Measurements from ENCODE around the gene ZBTB2. TPM values are rescaled to one million over a fixed set of nuclear protein-coding genes. Genes with fewer than 3 reads are reported as not detected.
"Not testable (repeated sequence)": the region's sequence is repeated elsewhere in the genome, so short reads cannot be mapped to it uniquely, and the experiment has no call there.

Gene ZBTB2
- polyA plus RNA-seq, 1 donor = 16.0 TPM

DNA sequence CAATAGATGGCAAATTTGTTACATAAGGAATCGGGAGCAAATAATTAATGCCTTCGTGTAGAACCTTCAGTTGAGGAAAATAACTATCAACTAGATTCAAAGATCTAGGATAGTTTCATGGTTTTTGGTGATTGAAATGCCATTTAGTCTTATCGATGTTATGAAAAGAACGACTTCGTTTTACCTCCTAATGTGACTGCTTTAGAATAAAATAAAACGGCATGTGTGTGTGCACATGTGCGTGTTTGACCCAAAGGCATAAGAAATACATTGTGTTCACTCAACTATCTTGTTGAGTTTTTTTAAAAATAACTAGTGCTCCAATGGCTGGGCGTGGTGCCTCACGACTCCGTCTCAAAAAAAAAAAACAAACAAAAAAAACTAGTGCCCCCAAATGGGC lies 37.6 kb downstream of the ZBTB2 start:
- H3K27ac ChIP-seq (ENCODE audit: low read length) = no peak overlapping the region
- no peaks in the 10 kb centered on the region for H3K4me1 ChIP-seq (ENCODE audit: control insufficient read depth, insufficient read depth, low read length)
- no peaks in the 10 kb centered on the region for H3K9me3 ChIP-seq (ENCODE audit: control insufficient read depth, low read depth, low read length)
- H3K36me3 ChIP-seq (ENCODE audit: control insufficient read depth, insufficient read depth, low read length) = peaks cover 16% of the 10 kb centered on the region
- H3K27me3 ChIP-seq (ENCODE audit: control insufficient read depth, insufficient read depth, low read length) = no peaks in the 10 kb centered on the region
- DNase-seq = no peak
- H3K4me3 ChIP-seq (ENCODE audit: low read length) = no peak overlapping the region
- 98% methylated on average over 6 of the region's 10 CpGs for WGBS (ENCODE audit: insufficient coverage, low lambda C conversion rate)

DNA sequence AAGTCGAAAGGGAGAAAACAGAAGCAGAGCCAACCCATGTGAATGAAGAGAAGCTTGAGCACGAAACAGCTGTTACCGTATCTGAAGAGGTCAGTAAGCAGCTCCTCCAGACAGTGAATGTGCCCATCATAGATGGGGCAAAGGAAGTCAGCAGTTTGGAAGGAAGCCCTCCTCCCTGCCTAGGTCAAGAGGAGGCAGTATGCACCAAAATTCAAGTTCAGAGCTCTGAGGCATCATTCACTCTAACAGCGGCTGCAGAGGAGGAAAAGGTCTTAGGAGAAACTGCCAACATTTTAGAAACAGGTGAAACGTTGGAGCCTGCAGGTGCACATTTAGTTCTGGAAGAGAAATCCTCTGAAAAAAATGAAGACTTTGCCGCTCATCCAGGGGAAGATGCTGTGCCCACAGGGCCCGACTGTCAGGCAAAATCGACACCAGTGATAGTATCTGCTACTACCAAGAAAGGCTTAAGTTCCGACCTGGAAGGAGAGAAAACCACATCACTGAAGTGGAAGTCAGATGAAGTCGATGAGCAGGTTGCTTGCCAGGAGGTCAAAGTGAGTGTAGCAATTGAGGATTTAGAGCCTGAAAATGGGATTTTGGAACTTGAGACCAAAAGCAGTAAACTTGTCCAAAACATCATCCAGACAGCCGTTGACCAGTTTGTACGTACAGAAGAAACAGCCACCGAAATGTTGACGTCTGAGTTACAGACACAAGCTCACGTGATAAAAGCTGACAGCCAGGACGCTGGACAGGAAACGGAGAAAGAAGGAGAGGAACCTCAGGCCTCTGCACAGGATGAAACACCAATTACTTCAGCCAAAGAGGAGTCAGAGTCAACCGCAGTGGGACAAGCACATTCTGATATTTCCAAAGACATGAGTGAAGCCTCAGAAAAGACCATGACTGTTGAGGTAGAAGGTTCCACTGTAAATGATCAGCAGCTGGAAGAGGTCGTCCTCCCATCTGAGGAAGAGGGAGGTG lies 38.7 kb downstream of the ZBTB2 start:
- Histone ChIP-seq H3K9me3 (ENCODE audit: control insufficient read depth, low read depth, low read length) (no peaks in the 10 kb centered on the region), H3K36me3 (ENCODE audit: control insufficient read depth, insufficient read depth, low read length) (peaks cover 16% of the 10 kb centered on the region), H3K27ac (ENCODE audit: low read length) (no peak overlapping the region), H3K4me3 (ENCODE audit: low read length) (no peak overlapping the region), H3K27me3 (ENCODE audit: control insufficient read depth, insufficient read depth, low read length) (no peaks in the 10 kb centered on the region), H3K4me1 (ENCODE audit: control insufficient read depth, insufficient read depth, low read length) (no peaks in the 10 kb centered on the region)
- DNase-seq = no peak
- WGBS (ENCODE audit: insufficient coverage, low lambda C conversion rate) = 100% methylated on average over 5 of the region's 19 CpGs

DNA sequence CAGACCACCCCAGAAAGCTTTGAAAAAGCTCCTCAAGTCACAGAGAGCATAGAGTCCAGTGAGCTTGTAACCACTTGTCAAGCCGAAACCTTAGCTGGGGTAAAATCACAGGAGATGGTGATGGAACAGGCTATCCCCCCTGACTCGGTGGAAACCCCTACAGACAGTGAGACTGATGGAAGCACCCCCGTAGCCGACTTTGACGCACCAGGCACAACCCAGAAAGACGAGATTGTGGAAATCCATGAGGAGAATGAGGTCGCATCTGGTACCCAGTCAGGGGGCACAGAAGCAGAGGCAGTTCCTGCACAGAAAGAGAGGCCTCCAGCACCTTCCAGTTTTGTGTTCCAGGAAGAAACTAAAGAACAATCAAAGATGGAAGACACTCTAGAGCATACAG lies 39.6 kb downstream of the ZBTB2 start:
- DNase-seq = no peak
- H3K4me1 ChIP-seq (ENCODE audit: control insufficient read depth, insufficient read depth, low read length) = no peaks in the 10 kb centered on the region
- H3K4me3 ChIP-seq (ENCODE audit: low read length) = no peak overlapping the region
- no peaks in the 10 kb centered on the region for H3K27me3 ChIP-seq (ENCODE audit: control insufficient read depth, insufficient read depth, low read length)
- no peak overlapping the region for H3K27ac ChIP-seq (ENCODE audit: low read length)
- peaks cover 16% of the 10 kb centered on the region for H3K36me3 ChIP-seq (ENCODE audit: control insufficient read depth, insufficient read depth, low read length)
- no peaks in the 10 kb centered on the region for H3K9me3 ChIP-seq (ENCODE audit: control insufficient read depth, low read depth, low read length)
- WGBS (ENCODE audit: insufficient coverage, low lambda C conversion rate) = no CpG with 5 or more reads among the region's 7 CpGs

DNA sequence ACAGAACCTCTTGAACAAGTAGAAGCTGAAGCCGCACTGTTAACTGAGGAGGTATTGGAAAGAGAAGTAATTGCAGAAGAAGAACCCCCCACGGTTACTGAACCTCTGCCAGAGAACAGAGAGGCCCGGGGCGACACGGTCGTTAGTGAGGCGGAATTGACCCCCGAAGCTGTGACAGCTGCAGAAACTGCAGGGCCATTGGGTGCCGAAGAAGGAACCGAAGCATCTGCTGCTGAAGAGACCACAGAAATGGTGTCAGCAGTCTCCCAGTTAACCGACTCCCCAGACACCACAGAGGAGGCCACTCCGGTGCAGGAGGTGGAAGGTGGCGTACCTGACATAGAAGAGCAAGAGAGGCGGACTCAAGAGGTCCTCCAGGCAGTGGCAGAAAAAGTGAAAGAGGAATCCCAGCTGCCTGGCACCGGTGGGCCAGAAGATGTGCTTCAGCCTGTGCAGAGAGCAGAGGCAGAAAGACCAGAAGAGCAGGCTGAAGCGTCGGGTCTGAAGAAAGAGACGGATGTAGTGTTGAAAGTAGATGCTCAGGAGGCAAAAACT lies 40.1 kb downstream of the ZBTB2 start:
- no peaks in the 10 kb centered on the region for H3K9me3 ChIP-seq (ENCODE audit: control insufficient read depth, low read depth, low read length)
- H3K4me3 ChIP-seq (ENCODE audit: low read length) = no peak overlapping the region
- no peak for DNase-seq
- no peaks in the 10 kb centered on the region for H3K27me3 ChIP-seq (ENCODE audit: control insufficient read depth, insufficient read depth, low read length)
- no peak overlapping the region for H3K27ac ChIP-seq (ENCODE audit: low read length)
- H3K36me3 ChIP-seq (ENCODE audit: control insufficient read depth, insufficient read depth, low read length) = peaks cover 16% of the 10 kb centered on the region
- WGBS (ENCODE audit: insufficient coverage, low lambda C conversion rate) = no CpG with 5 or more reads among the region's 18 CpGs
- no peaks in the 10 kb centered on the region for H3K4me1 ChIP-seq (ENCODE audit: control insufficient read depth, insufficient read depth, low read length)

DNA sequence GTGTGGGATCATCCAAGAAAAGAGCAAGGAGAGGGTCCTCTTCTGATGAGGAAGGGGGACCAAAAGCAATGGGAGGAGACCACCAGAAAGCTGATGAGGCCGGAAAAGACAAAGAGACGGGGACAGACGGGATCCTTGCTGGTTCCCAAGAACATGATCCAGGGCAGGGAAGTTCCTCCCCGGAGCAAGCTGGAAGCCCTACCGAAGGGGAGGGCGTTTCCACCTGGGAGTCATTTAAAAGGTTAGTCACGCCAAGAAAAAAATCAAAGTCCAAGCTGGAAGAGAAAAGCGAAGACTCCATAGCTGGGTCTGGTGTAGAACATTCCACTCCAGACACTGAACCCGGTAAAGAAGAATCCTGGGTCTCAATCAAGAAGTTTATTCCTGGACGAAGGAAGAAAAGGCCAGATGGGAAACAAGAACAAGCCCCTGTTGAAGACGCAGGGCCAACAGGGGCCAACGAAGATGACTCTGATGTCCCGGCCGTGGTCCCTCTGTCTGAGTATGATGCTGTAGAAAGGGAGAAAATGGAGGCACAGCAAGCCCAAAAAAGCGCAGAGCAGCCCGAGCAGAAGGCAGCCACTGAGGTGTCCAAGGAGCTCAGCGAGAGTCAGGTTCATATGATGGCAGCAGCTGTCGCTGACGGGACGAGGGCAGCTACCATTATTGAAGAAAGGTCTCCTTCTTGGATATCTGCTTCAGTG lies 40.8 kb downstream of the ZBTB2 start:
- Histone ChIP-seq H3K9me3 (ENCODE audit: control insufficient read depth, low read depth, low read length) (no peaks in the 10 kb centered on the region), H3K4me1 (ENCODE audit: control insufficient read depth, insufficient read depth, low read length) (no peaks in the 10 kb centered on the region), H3K4me3 (ENCODE audit: low read length) (no peak overlapping the region), H3K27me3 (ENCODE audit: control insufficient read depth, insufficient read depth, low read length) (no peaks in the 10 kb centered on the region), H3K36me3 (ENCODE audit: control insufficient read depth, insufficient read depth, low read length) (peaks cover 12% of the 10 kb centered on the region), H3K27ac (ENCODE audit: low read length) (no peak overlapping the region)
- no peak for DNase-seq
- WGBS (ENCODE audit: insufficient coverage, low lambda C conversion rate) = no CpG with 5 or more reads among the region's 20 CpGs

DNA sequence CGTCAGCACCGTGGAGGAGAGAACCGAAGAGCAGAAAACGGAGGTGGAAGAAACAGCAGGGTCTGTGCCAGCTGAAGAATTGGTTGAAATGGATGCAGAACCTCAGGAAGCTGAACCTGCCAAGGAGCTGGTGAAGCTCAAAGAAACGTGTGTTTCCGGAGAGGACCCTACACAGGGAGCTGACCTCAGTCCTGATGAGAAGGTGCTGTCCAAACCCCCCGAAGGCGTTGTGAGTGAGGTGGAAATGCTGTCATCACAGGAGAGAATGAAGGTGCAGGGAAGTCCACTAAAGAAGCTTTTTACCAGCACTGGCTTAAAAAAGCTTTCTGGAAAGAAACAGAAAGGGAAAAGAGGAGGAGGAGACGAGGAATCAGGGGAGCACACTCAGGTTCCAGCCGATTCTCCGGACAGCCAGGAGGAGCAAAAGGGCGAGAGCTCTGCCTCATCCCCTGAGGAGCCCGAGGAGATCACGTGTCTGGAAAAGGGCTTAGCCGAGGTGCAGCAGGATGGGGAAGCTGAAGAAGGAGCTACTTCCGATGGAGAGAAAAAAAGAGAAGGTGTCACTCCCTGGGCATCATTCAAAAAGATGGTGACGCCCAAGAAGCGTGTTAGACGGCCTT lies 41.6 kb downstream of the ZBTB2 start:
- Histone ChIP-seq H3K36me3 (ENCODE audit: control insufficient read depth, insufficient read depth, low read length) (peaks cover 12% of the 10 kb centered on the region), H3K4me1 (ENCODE audit: control insufficient read depth, insufficient read depth, low read length) (no peaks in the 10 kb centered on the region), H3K27me3 (ENCODE audit: control insufficient read depth, insufficient read depth, low read length) (no peaks in the 10 kb centered on the region), H3K27ac (ENCODE audit: low read length) (no peak overlapping the region), H3K9me3 (ENCODE audit: control insufficient read depth, low read depth, low read length) (no peaks in the 10 kb centered on the region), H3K4me3 (ENCODE audit: low read length) (no peak overlapping the region)
- no peak for DNase-seq
- WGBS (ENCODE audit: insufficient coverage, low lambda C conversion rate) = 89% methylated on average over 5 of the region's 19 CpGs

DNA sequence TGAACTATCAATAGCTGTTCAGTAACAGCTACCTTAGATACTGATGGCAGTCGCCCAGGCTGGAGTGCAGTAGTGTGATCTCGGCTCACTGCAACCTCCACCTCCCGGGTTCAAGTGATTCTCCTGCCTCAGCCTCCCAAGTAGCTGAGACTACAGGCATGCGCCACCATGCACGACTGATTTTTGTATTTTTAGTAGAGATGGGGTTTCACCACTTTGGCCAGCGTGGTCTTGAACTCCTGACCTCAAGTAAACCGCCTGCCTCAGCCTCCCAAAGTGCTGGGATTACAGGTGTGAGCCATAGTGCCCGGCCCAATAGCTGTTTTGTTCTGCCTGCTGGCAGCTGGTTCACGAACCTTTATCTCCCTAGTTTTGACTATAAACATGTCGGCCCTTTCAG lies 48.6 kb downstream of the ZBTB2 start:
- H3K27me3 ChIP-seq (ENCODE audit: control insufficient read depth, insufficient read depth, low read length); H3K36me3 ChIP-seq (ENCODE audit: control insufficient read depth, insufficient read depth, low read length); H3K9me3 ChIP-seq (ENCODE audit: control insufficient read depth, low read depth, low read length); DNase-seq; H3K4me1 ChIP-seq (ENCODE audit: control insufficient read depth, insufficient read depth, low read length); H3K4me3 ChIP-seq (ENCODE audit: low read length); H3K27ac ChIP-seq (ENCODE audit: low read length): not testable (repeated sequence)
- WGBS (ENCODE audit: insufficient coverage, low lambda C conversion rate) = no CpG with 5 or more reads among the region's 10 CpGs

DNA sequence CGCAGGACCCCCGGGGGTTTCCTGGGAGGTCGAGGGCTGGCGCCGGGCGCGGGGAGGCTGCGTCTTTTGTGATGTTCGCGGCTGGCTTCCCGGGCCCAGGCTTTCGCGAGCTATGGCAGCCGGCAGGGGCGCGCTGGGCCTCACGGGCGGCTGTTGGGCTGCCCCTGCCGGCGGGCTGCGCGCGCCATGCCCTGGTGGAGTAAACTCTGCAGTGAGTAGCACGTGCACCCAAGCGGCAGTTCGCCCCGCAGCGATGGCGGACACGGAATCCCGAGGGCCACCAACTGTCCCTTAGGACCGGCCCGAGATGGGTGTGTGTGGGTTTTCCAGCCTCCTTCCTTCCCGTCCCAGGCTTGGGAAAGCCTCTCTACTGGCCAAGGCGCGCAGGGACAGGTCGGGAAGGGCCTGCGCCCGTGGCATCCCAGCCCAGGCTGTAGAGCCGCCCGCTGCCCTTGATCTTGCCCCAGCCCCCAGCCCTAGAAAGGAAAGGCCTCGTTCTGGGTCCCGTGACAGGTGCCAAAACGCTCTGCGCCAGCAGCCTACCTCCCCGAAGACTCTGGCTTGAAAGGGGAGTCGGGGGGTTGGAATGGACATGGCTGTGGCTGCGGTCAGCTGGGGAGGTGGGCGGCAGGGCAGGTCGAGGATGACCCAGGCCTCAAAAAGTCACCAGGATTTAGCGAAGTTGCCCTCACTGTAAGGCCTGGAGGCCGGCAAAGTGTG lies 49.7 kb downstream of the ZBTB2 start:
- Histone ChIP-seq H3K9me3 (ENCODE audit: control insufficient read depth, low read depth, low read length) (peaks cover 8% of the 10 kb centered on the region), H3K27ac (ENCODE audit: low read length) (no peak overlapping the region), H3K27me3 (ENCODE audit: control insufficient read depth, insufficient read depth, low read length) (no peaks in the 10 kb centered on the region), H3K4me3 (ENCODE audit: low read length) (no peak overlapping the region), H3K36me3 (ENCODE audit: control insufficient read depth, insufficient read depth, low read length) (no peaks in the 10 kb centered on the region), H3K4me1 (ENCODE audit: control insufficient read depth, insufficient read depth, low read length) (no peaks in the 10 kb centered on the region)
- no CpG with 5 or more reads among the region's 52 CpGs for WGBS (ENCODE audit: insufficient coverage, low lambda C conversion rate)
- no peak for DNase-seq

DNA sequence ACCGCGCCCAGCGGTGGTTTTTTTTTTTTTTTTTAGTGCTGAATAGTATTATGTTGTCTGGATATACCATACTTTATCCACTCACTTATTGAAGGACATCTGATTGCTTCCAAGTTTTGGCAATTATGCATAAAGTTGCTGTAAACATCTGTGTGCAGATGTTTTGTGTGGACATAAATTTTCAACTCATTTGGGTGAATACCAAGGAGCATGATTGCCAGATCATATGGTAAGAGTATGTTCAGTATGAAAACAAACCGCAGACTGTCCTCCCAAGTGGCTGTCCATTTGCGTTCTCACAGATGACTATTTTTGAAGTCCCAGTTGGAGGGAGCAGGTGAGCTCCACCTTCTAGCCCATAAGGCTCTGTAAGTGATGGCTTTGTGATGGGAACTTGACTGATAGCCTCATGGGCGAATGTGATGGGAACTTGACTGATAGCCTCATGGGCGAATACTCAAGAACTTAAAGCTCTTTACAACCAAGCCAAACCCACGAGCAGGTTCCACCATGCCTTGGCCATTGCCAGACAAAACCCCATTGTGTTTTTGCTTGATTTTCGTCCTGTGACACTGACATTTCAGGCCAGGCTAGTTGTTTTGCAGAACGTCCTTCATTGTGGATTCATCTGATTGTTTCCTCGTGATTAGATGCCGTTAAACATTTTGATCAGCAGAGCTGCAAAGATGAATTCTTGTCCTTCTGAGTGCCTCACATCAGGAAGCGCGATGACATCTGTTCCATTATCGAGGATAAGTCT lies 51.0 kb downstream of the ZBTB2 start:
- no peaks in the 10 kb centered on the region for H3K4me1 ChIP-seq (ENCODE audit: control insufficient read depth, insufficient read depth, low read length)
- H3K27me3 ChIP-seq (ENCODE audit: control insufficient read depth, insufficient read depth, low read length) = no peaks in the 10 kb centered on the region
- peaks cover 8% of the 10 kb centered on the region for H3K9me3 ChIP-seq (ENCODE audit: control insufficient read depth, low read depth, low read length)
- H3K27ac ChIP-seq (ENCODE audit: low read length) = no peak overlapping the region
- DNase-seq = no peak
- H3K4me3 ChIP-seq (ENCODE audit: low read length) = no peak overlapping the region
- WGBS (ENCODE audit: insufficient coverage, low lambda C conversion rate) = no CpG with 5 or more reads among the region's 15 CpGs
- H3K36me3 ChIP-seq (ENCODE audit: control insufficient read depth, insufficient read depth, low read length) = no peaks in the 10 kb centered on the region
